DOHH2 (cell line): Measurements from ENCODE around the gene ECT2L.

Experiments
- H3F3A ChIP-seq: fragments of 200-600 bp; sonication (generic), shearing (Covaris generic); 2 replicates; pipeline ENCODE4 v1.6.0; 2016; ENCODE audit warnings: antibody characterized with exemption, mild to moderate bottlenecking; ENCODE audit not compliant: control insufficient read depth, insufficient read depth
- H3K27ac ChIP-seq: fragments of 200-600 bp; sonication (generic); 2 replicates; pipeline ENCODE4 v1.5.1; 2014; ENCODE audit warnings: low read depth, mild to moderate bottlenecking, low read length, moderate library complexity
- H3K27me3 ChIP-seq: fragments of 200-600 bp; sonication (generic); 2 replicates; pipeline ENCODE4 v1.6.1; 2014; ENCODE audit warnings: mild to moderate bottlenecking, low read length, mixed read lengths; ENCODE audit not compliant: control insufficient read depth
- H3K36me3 ChIP-seq: fragments of 200-600 bp; sonication (generic); 2 replicates; pipeline ENCODE4 v1.6.1; 2014; ENCODE audit warnings: mild to moderate bottlenecking, low read length, moderate library complexity, mixed read lengths; ENCODE audit not compliant: control insufficient read depth
- H3K4me1 ChIP-seq: fragments of 200-600 bp; sonication (generic); 2 replicates; pipeline ENCODE4 v1.6.1; 2014; ENCODE audit warnings: mild to moderate bottlenecking, low read length, mixed read lengths; ENCODE audit not compliant: control insufficient read depth
- H3K4me2 ChIP-seq: fragments of 200-600 bp; sonication (generic); 2 replicates; pipeline ENCODE4 v1.6.0; 2014; ENCODE audit warnings: mild to moderate bottlenecking, low read length, moderate library complexity
- H3K4me3 ChIP-seq: fragments of 200-600 bp; sonication (generic); 2 replicates; pipeline ENCODE4 v1.5.1; 2014; ENCODE audit warnings: mild to moderate bottlenecking, low read length, mixed read lengths
- H3K79me2 ChIP-seq: fragments of 200-600 bp; sonication (generic); 2 replicates; pipeline ENCODE4 v1.6.1; 2014; ENCODE audit warnings: mild to moderate bottlenecking, low read length, mixed read lengths; ENCODE audit not compliant: control insufficient read depth
- H3K9me2 ChIP-seq: fragments of 200-600 bp; sonication (generic); replicated peaks from 2 replicates; pipeline ENCODE4 v1.6.1; 2014; ENCODE audit warnings: mild to moderate bottlenecking, low read length, mixed read lengths; ENCODE audit not compliant: control insufficient read depth
- H3K9me3 ChIP-seq: fragments of 200-600 bp; sonication (generic); 2 replicates; pipeline ENCODE4 v1.6.1; 2014; ENCODE audit warnings: antibody characterized with exemption, low read length, mixed read lengths; ENCODE audit not compliant: control insufficient read depth, insufficient read depth
- H4K20me1 ChIP-seq: fragments of 200-600 bp; sonication (generic); 2 replicates; pipeline ENCODE4 v1.6.0; 2014; ENCODE audit warnings: low read depth, mild to moderate bottlenecking, antibody characterized with exemption, low read length, moderate library complexity; ENCODE audit not compliant: control insufficient read depth, insufficient read depth
- CTCF ChIP-seq: fragments of 200-600 bp; sonication (generic); IDR thresholded peaks from one replicate; pipeline ENCODE4 v1.5.1; 2014; ENCODE audit warnings: antibody characterized with exemption, mild to moderate bottlenecking, low read depth, low read length; ENCODE audit not compliant: poor library complexity, severe bottlenecking
- EZH2phosphoT487 ChIP-seq: fragments of 200-600 bp; sonication (generic); IDR thresholded peaks from 2 replicates; pipeline ENCODE4 v1.6.1; 2017; ENCODE audit warnings: borderline replicate concordance, mild to moderate bottlenecking, antibody characterized with exemption, low read length, moderate library complexity, mixed read lengths

Gene ECT2L

GRCh38 chr6:138796771-138797170 is 884 bp downstream of the ECT2L start:
- Histone ChIP-seq H4K20me1 (no peaks in the 10 kb centered on the region), H3K9me3 (no peaks in the 10 kb centered on the region), H3K79me2 (no peaks in the 10 kb centered on the region), H3K4me2 (no peak overlapping the region), H3F3A (no peaks in the 10 kb centered on the region), H3K36me3 (no peaks in the 10 kb centered on the region), H3K27me3 (no peaks in the 10 kb centered on the region), H3K4me3 (no peak overlapping the region), H3K27ac (no peak overlapping the region), H3K4me1 (no peaks in the 10 kb centered on the region), H3K9me2 (no peaks in the 10 kb centered on the region)
- TF ChIP-seq EZH2phosphoT487 (no peak), CTCF (no peak)

DNA sequence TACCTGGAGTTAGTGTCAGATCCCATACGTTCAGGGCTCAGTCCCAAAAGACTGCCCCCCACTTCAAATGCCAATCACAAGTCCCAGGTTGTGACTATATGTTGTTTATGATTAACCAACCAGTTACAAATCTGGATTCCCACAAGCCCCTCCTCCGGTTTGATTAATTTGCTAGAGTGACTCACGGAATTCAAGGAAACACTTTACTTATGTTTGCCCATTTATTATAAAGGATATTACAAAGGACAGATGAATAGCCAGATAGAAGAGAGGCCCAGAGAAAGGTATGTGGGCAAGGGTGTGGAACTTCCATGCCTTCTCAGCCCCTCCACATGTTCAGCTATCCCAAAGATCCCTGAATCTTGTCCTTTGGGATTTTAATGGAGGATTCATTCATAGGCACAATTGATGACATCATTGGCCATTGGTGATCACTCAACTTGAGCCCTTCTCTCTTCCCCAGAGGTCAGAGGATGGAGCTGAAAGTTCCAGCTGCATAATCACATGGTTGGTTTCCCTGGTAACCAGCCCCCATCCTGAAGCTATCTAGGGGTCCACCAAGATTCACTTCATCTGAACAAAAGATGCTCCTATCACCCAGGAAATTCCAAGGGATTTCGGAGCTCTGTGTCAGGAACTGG is 2.0 kb downstream of the ECT2L start:
- H3K9me2 ChIP-seq: no peaks in the 10 kb centered on the region
- no peak overlapping the region for H3K4me2 ChIP-seq
- H3F3A ChIP-seq: no peaks in the 10 kb centered on the region
- no peaks in the 10 kb centered on the region for H3K4me1 ChIP-seq
- H3K9me3 ChIP-seq: no peaks in the 10 kb centered on the region
- no peaks in the 10 kb centered on the region for H4K20me1 ChIP-seq
- H3K79me2 ChIP-seq: no peaks in the 10 kb centered on the region
- TF ChIP-seq EZH2phosphoT487: no peak
- TF ChIP-seq CTCF: no peak
- H3K36me3 ChIP-seq: no peaks in the 10 kb centered on the region
- H3K4me3 ChIP-seq: no peak overlapping the region
- no peaks in the 10 kb centered on the region for H3K27me3 ChIP-seq
- H3K27ac ChIP-seq: no peak overlapping the region

GRCh38 chr6:138800377-138801150 is 4.7 kb downstream of the ECT2L start:
- no peaks in the 10 kb centered on the region for H3K36me3 ChIP-seq
- no peaks in the 10 kb centered on the region for H3K79me2 ChIP-seq
- no peaks in the 10 kb centered on the region for H4K20me1 ChIP-seq
- H3K4me2 ChIP-seq: no peak overlapping the region
- no peaks in the 10 kb centered on the region for H3F3A ChIP-seq
- no peaks in the 10 kb centered on the region for H3K4me1 ChIP-seq
- H3K9me3 ChIP-seq: no peaks in the 10 kb centered on the region
- peaks cover 4% of the 10 kb centered on the region; the same call in 1 of the 2 replicates for H3K27me3 ChIP-seq
- H3K4me3 ChIP-seq: no peak overlapping the region
- no peaks in the 10 kb centered on the region for H3K9me2 ChIP-seq
- H3K27ac ChIP-seq: no peak overlapping the region
- no peak for TF ChIP-seq EZH2phosphoT487
- no peak for TF ChIP-seq CTCF
